HEK293 (cell line): Measurements from ENCODE around the gene CYP4A11.

ENCODE experiments used
- CTCF ChIP-seq: fragments of 450-650 bp; formaldehyde crosslinking; IDR thresholded peaks from 2 replicates; pipeline ENCODE4 v1.5.1; 2016; ENCODE audit warnings: missing biosample characterization, missing genetic modification characterization
- PRDM10 ChIP-seq: fragments of 450-650 bp; formaldehyde crosslinking; IDR thresholded peaks from 2 replicates; pipeline ENCODE4 v1.5.1; 2016; ENCODE audit warnings: missing biosample characterization, missing genetic modification characterization

GRCh38 chr1:46941135-46941694 is at the start of gene CYP4A11:
- TF ChIP-seq PRDM10 (no peak), CTCF (tag by site-specific recombination) (no peak)
